Vagina (tissue), 2 donors: ENCODE measurements around the gene CINP.

Experiments
- CTCF ChIP-seq, 3 experiments: fragments of 450-650 bp in 2 of 3; fragments of 200-600 bp in 1 of 3; sonication (generic) in 1 of 3; IDR thresholded peaks; one replicate each; pipeline ENCODE4 v1.5.1; 2017 to 2019; ENCODE audit warnings: antibody characterized with exemption in 3 of 3, mild to moderate bottlenecking in 2 of 3, moderate library complexity in 2 of 3
- POLR2A ChIP-seq, 2 donors: fragments of 450-650 bp; IDR thresholded peaks; one replicate each; pipeline ENCODE4 v1.6.1; 2017; ENCODE audit warnings: antibody characterized with exemption in 2 of 2, mild to moderate bottlenecking in 2 of 2, moderate library complexity in 2 of 2
- POLR2AphosphoS5 ChIP-seq, 2 donors: sonication (generic); formaldehyde crosslinking; IDR thresholded peaks; one replicate each; pipeline ENCODE4 v1.9.0; 2017; ENCODE audit warnings: antibody characterized with exemption in 2 of 2, mild to moderate bottlenecking in 2 of 2, low read depth in 1 of 2; ENCODE audit not compliant: insufficient read depth in 1 of 2

DNA sequence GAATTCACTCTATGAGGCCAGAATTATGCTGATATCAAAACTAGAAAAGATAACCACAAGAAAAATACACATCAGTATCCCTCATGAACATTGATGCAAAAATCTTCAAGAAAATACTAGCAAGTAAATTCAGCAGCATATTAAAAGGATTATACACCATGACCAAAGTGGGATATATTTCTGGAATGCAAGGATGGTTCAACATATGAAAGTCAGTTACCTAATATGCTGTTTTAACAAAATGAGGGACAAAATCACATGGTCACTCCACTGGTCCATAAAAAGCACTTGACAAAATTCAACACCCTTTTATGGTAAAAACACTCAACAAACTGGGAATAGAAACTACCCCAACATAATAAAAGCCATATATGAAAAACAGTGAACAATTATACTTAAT is 40.3 kb upstream of the CINP start:
- TF ChIP-seq POLR2AphosphoS5 (IDR thresholded peaks at IDR 0.05; ENCODE audit: insufficient read depth in 1 of 2, low read depth in 1 of 2) (no peak), POLR2A (IDR thresholded peaks at IDR 0.05) (no peak), CTCF (IDR thresholded peaks at IDR 0.05) (no peak)
